HEK293 (cell line): ENCODE results near the gene TNFRSF14.

Experiments used
- CTCF ChIA-PET: fragments of 350-600 bp; formaldehyde crosslinking; extraction: SDS; loops from one replicate; lab custom pipeline; 2021; ENCODE audit warnings: antibody characterized with exemption; lab: Yijun Ruan, JAX
- POLR2A ChIA-PET: fragments of 300-600 bp; formaldehyde crosslinking; extraction: SDS; loops from one replicate; lab custom pipeline; 2020; ENCODE audit warnings: antibody characterized with exemption, inconsistent platforms; lab: Yijun Ruan, JAX
- H3K27ac ChIP-seq: fragments of 200-500 bp; sonication (Bioruptor generic); 2 replicates; pipeline ENCODE4 v1.5.1; 2014; ENCODE audit warnings: low read depth, low read length, control low read depth, inconsistent platforms; ENCODE audit errors: extremely low read depth
- H3K36me3 ChIP-seq, 2 experiments: fragments of 200-500 bp in 1 of 2; sonication (Bioruptor generic) in 1 of 2; 1 replicate in 1 of 2; 2 replicates in 1 of 2; pipeline ENCODE4 v1.5.1; 2014 to 2017; ENCODE audit warnings: inconsistent platforms in 2 of 2, low read length in 2 of 2; ENCODE audit not compliant: control insufficient read depth in 2 of 2, insufficient read depth in 1 of 2
- H3K4me1 ChIP-seq: fragments of 200-500 bp; sonication (Bioruptor generic); 2 replicates; pipeline ENCODE4 v1.5.1; 2014; ENCODE audit warnings: mild to moderate bottlenecking, low read length, inconsistent platforms; ENCODE audit not compliant: control insufficient read depth, insufficient read depth
- H3K4me3 ChIP-seq: 2 replicates; pipeline ENCODE4 v1.5.1; 2011; ENCODE audit warnings: low read depth, mild to moderate bottlenecking, control low read depth, low read length, moderate library complexity
- H3K9me3 ChIP-seq: fragments of 200-500 bp; sonication (Bioruptor generic); 2 replicates; pipeline ENCODE4 v1.5.1; 2014; ENCODE audit warnings: low read depth, low read length, inconsistent platforms; ENCODE audit not compliant: control insufficient read depth, insufficient read depth
- BCL11B ChIP-seq: fragments of 450-650 bp; formaldehyde crosslinking; IDR thresholded peaks from 2 replicates; pipeline ENCODE4 v1.5.1; 2016; ENCODE audit warnings: low read depth, missing biosample characterization, missing genetic modification characterization
- GFI1B ChIP-seq: fragments of 450-650 bp; formaldehyde crosslinking; IDR thresholded peaks from 2 replicates; pipeline ENCODE4 v1.5.1; 2016; ENCODE audit warnings: missing biosample characterization, missing genetic modification characterization
- SCRT1 ChIP-seq: fragments of 450-650 bp; formaldehyde crosslinking; IDR thresholded peaks from 2 replicates; pipeline ENCODE4 v1.5.1; 2016; ENCODE audit warnings: missing biosample characterization, missing genetic modification characterization, borderline replicate concordance
- TRIM28 ChIP-seq: IDR thresholded peaks from 2 replicates; pipeline ENCODE4 v1.6.1; 2011; ENCODE audit warnings: low read length, control low read depth, borderline replicate concordance
- ZBTB1 ChIP-seq: fragments of 450-650 bp; formaldehyde crosslinking; IDR thresholded peaks from 2 replicates; pipeline ENCODE4 v1.5.1; 2016; ENCODE audit warnings: missing biosample characterization, missing genetic modification characterization
- ZBTB48 ChIP-seq: fragments of 450-650 bp; formaldehyde crosslinking; IDR thresholded peaks from 2 replicates; pipeline ENCODE4 v1.5.1; 2016; ENCODE audit warnings: missing biosample characterization, missing genetic modification characterization
- ZBTB8A ChIP-seq: fragments of 450-650 bp; formaldehyde crosslinking; IDR thresholded peaks from 2 replicates; pipeline ENCODE4 v1.5.1; 2016; ENCODE audit warnings: missing biosample characterization, missing genetic modification characterization
- ZNF132 ChIP-seq: fragments of 450-650 bp; formaldehyde crosslinking; IDR thresholded peaks from 2 replicates; pipeline ENCODE4 v1.5.1; 2017; ENCODE audit warnings: missing biosample characterization, missing genetic modification characterization, borderline replicate concordance
- ZNF146 ChIP-seq: fragments of 450-650 bp; formaldehyde crosslinking; IDR thresholded peaks from 2 replicates; pipeline ENCODE4 v1.5.1; 2016; ENCODE audit warnings: missing biosample characterization, missing genetic modification characterization
- ZNF148 ChIP-seq: fragments of 450-650 bp; formaldehyde crosslinking; IDR thresholded peaks from 2 replicates; pipeline ENCODE4 v1.5.0; 2017; ENCODE audit warnings: missing biosample characterization, missing genetic modification characterization, borderline replicate concordance
- ZNF157 ChIP-seq: fragments of 450-650 bp; formaldehyde crosslinking; IDR thresholded peaks from 2 replicates; pipeline ENCODE4 v1.5.1; 2016; ENCODE audit warnings: missing biosample characterization, missing genetic modification characterization
- ZNF16 ChIP-seq: fragments of 450-650 bp; formaldehyde crosslinking; IDR thresholded peaks from 2 replicates; pipeline ENCODE4 v1.5.1; 2016; ENCODE audit warnings: low read depth, missing biosample characterization, missing genetic modification characterization
- ZNF2 ChIP-seq: fragments of 450-650 bp; formaldehyde crosslinking; IDR thresholded peaks from 2 replicates; pipeline ENCODE4 v1.5.1; 2016; ENCODE audit warnings: missing biosample characterization, missing genetic modification characterization
- ZNF221 ChIP-seq: fragments of 450-650 bp; formaldehyde crosslinking; IDR thresholded peaks from 2 replicates; pipeline ENCODE4 v1.5.1; 2017; ENCODE audit warnings: missing biosample characterization, missing genetic modification characterization, borderline replicate concordance
- ZNF23 ChIP-seq: fragments of 450-650 bp; formaldehyde crosslinking; IDR thresholded peaks from 2 replicates; pipeline ENCODE4 v1.5.1; 2016; ENCODE audit warnings: missing biosample characterization, missing genetic modification characterization, borderline replicate concordance
- ZNF280D ChIP-seq: fragments of 450-650 bp; formaldehyde crosslinking; IDR thresholded peaks from 2 replicates; pipeline ENCODE4 v1.5.1; 2016; ENCODE audit warnings: missing biosample characterization, missing genetic modification characterization
- ZNF302 ChIP-seq: fragments of 450-650 bp; formaldehyde crosslinking; IDR thresholded peaks from 2 replicates; pipeline ENCODE4 v1.5.1; 2016; ENCODE audit warnings: missing biosample characterization, missing genetic modification characterization, low read depth
- ZNF561 ChIP-seq: fragments of 450-650 bp; IDR thresholded peaks from 2 replicates; pipeline ENCODE4 v1.5.1; 2018; ENCODE audit warnings: missing biosample characterization, missing genetic modification characterization, borderline replicate concordance
- ZNF600 ChIP-seq: fragments of 450-650 bp; formaldehyde crosslinking; IDR thresholded peaks from 2 replicates; pipeline ENCODE4 v1.5.1; 2016; ENCODE audit warnings: missing biosample characterization, missing genetic modification characterization
- ZNF843 ChIP-seq: fragments of 450-650 bp; formaldehyde crosslinking; IDR thresholded peaks from 2 replicates; pipeline ENCODE4 v1.5.1; 2016; ENCODE audit warnings: missing biosample characterization, missing genetic modification characterization
- ZSCAN23 ChIP-seq: fragments of 450-650 bp; formaldehyde crosslinking; IDR thresholded peaks from 2 replicates; pipeline ENCODE4 v1.5.1; 2016; ENCODE audit warnings: missing biosample characterization, missing genetic modification characterization
- ZSCAN30 ChIP-seq: fragments of 450-650 bp; IDR thresholded peaks from 2 replicates; pipeline ENCODE4 v1.5.1; 2018; ENCODE audit warnings: missing biosample characterization, mild to moderate bottlenecking, missing genetic modification characterization, moderate library complexity
- TF ChIP-seq, protein P1 (sequence below): fragments of 450-650 bp; formaldehyde crosslinking; IDR thresholded peaks from 2 replicates; pipeline ENCODE4 v1.5.1; 2016; ENCODE audit warnings: missing biosample characterization, missing genetic modification characterization
- TF ChIP-seq, protein P2 (sequence below): fragments of 450-650 bp; formaldehyde crosslinking; IDR thresholded peaks from 2 replicates; pipeline ENCODE4 v1.5.1; 2016; ENCODE audit warnings: missing biosample characterization, missing genetic modification characterization
- TF ChIP-seq, protein P3 (sequence below): fragments of 450-650 bp; IDR thresholded peaks from 2 replicates; pipeline ENCODE4 v1.5.1; 2018; ENCODE audit warnings: missing biosample characterization, mild to moderate bottlenecking, missing genetic modification characterization

Gene TNFRSF14

GRCh38 chr1:2548068-2548589, 8.0 kb upstream of the TNFRSF14 start:
- H3K4me1 ChIP-seq: no peaks in the 10 kb centered on the region; the same call in 1 of the 2 replicates
- H3K36me3 ChIP-seq: no peaks in the 10 kb centered on the region
- no peak overlapping the region for H3K4me3 ChIP-seq
- CTCF ChIA-PET: interaction anchor here (0.8 to 3.8 kb wide), 14 partner anchors 13 to 232 kb away, joined by 3 to 31 read pairs (median 4); partner anchors contain the start of genes PANK4 and PEX10
- H3K9me3 ChIP-seq: no peaks in the 10 kb centered on the region
- POLR2A ChIA-PET: interaction anchor here (2.9 kb wide), 1 partner anchor 22 kb away, joined by 33 read pairs; the partner anchor contains the start of gene PANK4
- no peak overlapping the region for H3K27ac ChIP-seq
- TF ChIP-seq ZNF280D (tag by site-specific recombination) (no peak), BCL11B (no peak), ZNF600 (peak; percentile 84), GFI1B (no peak), ZBTB48 (tag by site-specific recombination) (no peak), ZNF2 (tag by site-specific recombination) (0 out of 2 replicates have a peak, but pooled peaks have one; percentile 33), ZSCAN23 (tag by site-specific recombination) (no peak), ZSCAN30 (tag by site-specific recombination) (no peak), ZNF157 (tag by site-specific recombination) (no peak), ZNF843 (no peak), ZNF148 (tag by site-specific recombination) (no peak), ZNF16 (tag by site-specific recombination) (no peak), ZNF561 (tag by site-specific recombination) (0 out of 2 replicates have a peak, but pooled peaks have one; percentile 21), ZNF132 (tag by site-specific recombination) (no peak), ZBTB8A (tag by site-specific recombination) (peak; percentile 46; the same call in 1 of the 2 replicates), ZNF221 (tag by site-specific recombination) (no peak), ZBTB1 (no peak), ZNF146 (tag by site-specific recombination) (no peak), ZNF302 (tag by site-specific recombination) (no peak), ZNF23 (tag by site-specific recombination) (no peak), TRIM28 (0 out of 2 replicates have a peak, but pooled peaks have one; percentile 32), SCRT1 (tag by site-specific recombination) (no peak)
- TF ChIP-seq, protein P1, sequence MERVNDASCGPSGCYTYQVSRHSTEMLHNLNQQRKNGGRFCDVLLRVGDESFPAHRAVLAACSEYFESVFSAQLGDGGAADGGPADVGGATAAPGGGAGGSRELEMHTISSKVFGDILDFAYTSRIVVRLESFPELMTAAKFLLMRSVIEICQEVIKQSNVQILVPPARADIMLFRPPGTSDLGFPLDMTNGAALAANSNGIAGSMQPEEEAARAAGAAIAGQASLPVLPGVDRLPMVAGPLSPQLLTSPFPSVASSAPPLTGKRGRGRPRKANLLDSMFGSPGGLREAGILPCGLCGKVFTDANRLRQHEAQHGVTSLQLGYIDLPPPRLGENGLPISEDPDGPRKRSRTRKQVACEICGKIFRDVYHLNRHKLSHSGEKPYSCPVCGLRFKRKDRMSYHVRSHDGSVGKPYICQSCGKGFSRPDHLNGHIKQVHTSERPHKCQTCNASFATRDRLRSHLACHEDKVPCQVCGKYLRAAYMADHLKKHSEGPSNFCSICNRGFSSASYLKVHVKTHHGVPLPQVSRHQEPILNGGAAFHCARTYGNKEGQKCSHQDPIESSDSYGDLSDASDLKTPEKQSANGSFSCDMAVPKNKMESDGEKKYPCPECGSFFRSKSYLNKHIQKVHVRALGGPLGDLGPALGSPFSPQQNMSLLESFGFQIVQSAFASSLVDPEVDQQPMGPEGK (tag by site-specific recombination): no peak
- TF ChIP-seq, protein P2, sequence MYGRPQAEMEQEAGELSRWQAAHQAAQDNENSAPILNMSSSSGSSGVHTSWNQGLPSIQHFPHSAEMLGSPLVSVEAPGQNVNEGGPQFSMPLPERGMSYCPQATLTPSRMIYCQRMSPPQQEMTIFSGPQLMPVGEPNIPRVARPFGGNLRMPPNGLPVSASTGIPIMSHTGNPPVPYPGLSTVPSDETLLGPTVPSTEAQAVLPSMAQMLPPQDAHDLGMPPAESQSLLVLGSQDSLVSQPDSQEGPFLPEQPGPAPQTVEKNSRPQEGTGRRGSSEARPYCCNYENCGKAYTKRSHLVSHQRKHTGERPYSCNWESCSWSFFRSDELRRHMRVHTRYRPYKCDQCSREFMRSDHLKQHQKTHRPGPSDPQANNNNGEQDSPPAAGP (tag by site-specific recombination): 0 out of 2 replicates have a peak, but pooled peaks have one; percentile 28
- TF ChIP-seq, protein P3, sequence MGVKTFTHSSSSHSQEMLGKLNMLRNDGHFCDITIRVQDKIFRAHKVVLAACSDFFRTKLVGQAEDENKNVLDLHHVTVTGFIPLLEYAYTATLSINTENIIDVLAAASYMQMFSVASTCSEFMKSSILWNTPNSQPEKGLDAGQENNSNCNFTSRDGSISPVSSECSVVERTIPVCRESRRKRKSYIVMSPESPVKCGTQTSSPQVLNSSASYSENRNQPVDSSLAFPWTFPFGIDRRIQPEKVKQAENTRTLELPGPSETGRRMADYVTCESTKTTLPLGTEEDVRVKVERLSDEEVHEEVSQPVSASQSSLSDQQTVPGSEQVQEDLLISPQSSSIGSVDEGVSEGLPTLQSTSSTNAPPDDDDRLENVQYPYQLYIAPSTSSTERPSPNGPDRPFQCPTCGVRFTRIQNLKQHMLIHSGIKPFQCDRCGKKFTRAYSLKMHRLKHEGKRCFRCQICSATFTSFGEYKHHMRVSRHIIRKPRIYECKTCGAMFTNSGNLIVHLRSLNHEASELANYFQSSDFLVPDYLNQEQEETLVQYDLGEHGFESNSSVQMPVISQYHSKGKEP (tag by site-specific recombination): no peak
